MCF 10A (cell line): ENCODE measurements around the gene NES. TPM values are rescaled to one million over a fixed set of nuclear protein-coding genes. Genes with fewer than 3 reads are reported as not detected.

Experiments
- BruUV-seq: library from RNA; stranded (reverse); fragments of 400-500 nt; replicated peaks from 2 replicates; lab custom pipeline; 2021; lab: Mats Ljungman, UMichigan
- CTCF ChIA-PET: fragments of 300-600 bp; sonication (Branson Sonifier 250); formaldehyde crosslinking; extraction: SDS; loops from one replicate; lab custom pipeline; 2021; ENCODE audit warnings: antibody characterized with exemption, inconsistent platforms; lab: Yijun Ruan, JAX
- POLR2A ChIA-PET: fragments of 300-600, 350-650 bp; sonication (Branson Sonifier 250); formaldehyde crosslinking; extraction: SDS; loops from one replicate; lab custom pipeline; 2020; ENCODE audit warnings: antibody characterized with exemption, inconsistent platforms; lab: Yijun Ruan, JAX
- DNase-seq: peaks from one replicate; pipeline ENCODE4 v3.0.0-alpha.2; 2018; ENCODE audit not compliant: unreplicated experiment
- H3K27ac Mint-ChIP-seq: one replicate; pipeline ENCODE4 v1.8.0; 2022; ENCODE audit warnings: mild to moderate bottlenecking, low read depth, mixed read lengths; ENCODE audit not compliant: unreplicated experiment
- H3K27me3 Mint-ChIP-seq: one replicate; pipeline ENCODE4 v1.8.0; 2022; ENCODE audit warnings: mixed read lengths; ENCODE audit not compliant: insufficient read depth, unreplicated experiment
- H3K36me3 Mint-ChIP-seq: one replicate; pipeline ENCODE4 v1.8.0; 2022; ENCODE audit warnings: mild to moderate bottlenecking, moderate library complexity, mixed read lengths; ENCODE audit not compliant: insufficient read depth, unreplicated experiment
- H3K4me1 Mint-ChIP-seq: one replicate; pipeline ENCODE4 v1.8.0; 2022; ENCODE audit warnings: mixed read lengths; ENCODE audit not compliant: insufficient read depth, unreplicated experiment
- H3K4me3 Mint-ChIP-seq: one replicate; pipeline ENCODE4 v1.8.0; 2022; ENCODE audit warnings: mild to moderate bottlenecking, moderate library complexity, mixed read lengths; ENCODE audit not compliant: unreplicated experiment
- H3K9me3 Mint-ChIP-seq: one replicate; pipeline ENCODE4 v1.8.0; 2022; ENCODE audit warnings: mixed read lengths; ENCODE audit not compliant: unreplicated experiment
- CTCF ChIP-seq: fragments of 200-600 bp; IDR thresholded peaks from one replicate; pipeline ENCODE4 v1.8.0; 2022; ENCODE audit warnings: antibody characterized with exemption, mild to moderate bottlenecking; ENCODE audit not compliant: unreplicated experiment
- intact Hi-C: fragments of 100-400 bp; cut with micrococcal nuclease; formaldehyde crosslinking; loops from 2 replicates; pipeline ENCODE4 v1.14.1; 2022
- total RNA-seq: library from RNA; stranded (reverse); gene quantifications from 2 replicates; pipeline ENCODE4 v1.2.3, GENCODE V29; 2022

Gene NES
- total RNA-seq, 1 experiment from 2014 or later = not detected

GRCh38 chr1:156691191-156691590, 14.0 kb upstream of the NES start:
- H3K9me3 Mint-ChIP-seq = no peaks in the 10 kb centered on the region
- H3K4me3 Mint-ChIP-seq = no peak overlapping the region
- H3K4me1 Mint-ChIP-seq = peaks cover 26% of the 10 kb centered on the region
- no peaks in the 10 kb centered on the region for H3K36me3 Mint-ChIP-seq
- ChIA-PET CTCF (interaction anchor here (0.5 to 47.2 kb wide), 16 partner anchors 13 to 306 kb away, joined by 3 to 2415 read pairs (median 17); partner anchors contain the start of genes CRABP2, INSRR, ISG20L2 and METTL25B), POLR2A (interaction anchor here (0.6 to 9.7 kb wide), 7 partner anchors 10 to 194 kb away, joined by 3 to 187 read pairs (median 7); partner anchors contain the start of genes CRABP2, ISG20L2 and METTL25B)
- peaks cover 38% of the 10 kb centered on the region for H3K27me3 Mint-ChIP-seq
- BruUV-seq = no TSS peak
- DNase-seq = no peak
- TF ChIP-seq CTCF = no peak
- H3K27ac Mint-ChIP-seq = no peak overlapping the region
- intact Hi-C loops = no loop called here

- TF ChIP-seq CTCF = no peak
- no peaks in the 10 kb centered on the region for H3K9me3 Mint-ChIP-seq
- H3K27ac Mint-ChIP-seq = no peak overlapping the region
- peaks cover 37% of the 10 kb centered on the region for H3K27me3 Mint-ChIP-seq
- DNase-seq = no peak
- no TSS peak for BruUV-seq
- CTCF ChIA-PET = interaction anchor here (1.0 to 47.2 kb wide), 27 partner anchors 13 to 305 kb away, joined by 3 to 2415 read pairs (median 10); partner anchors contain the start of genes CRABP2, HDGF, INSRR and ISG20L2
- no peak overlapping the region for H3K4me3 Mint-ChIP-seq
- peaks cover 26% of the 10 kb centered on the region for H3K4me1 Mint-ChIP-seq
- intact Hi-C loops = no loop called here
- no peaks in the 10 kb centered on the region for H3K36me3 Mint-ChIP-seq
- POLR2A ChIA-PET = interaction anchor here (0.8 to 9.7 kb wide), 10 partner anchors 12 to 78 kb away, joined by 3 to 187 read pairs (median 8); partner anchors contain the start of genes CRABP2, HDGF, ISG20L2 and METTL25B
Observed at GRCh38 chr1:156690675-156691036, 13.4 kb upstream of the NES start.

GRCh38 chr1:156689953-156690674, 12.9 kb upstream of the NES start:
- peaks cover 37% of the 10 kb centered on the region for H3K27me3 Mint-ChIP-seq
- intact Hi-C loops = loop anchor here (1.0 kb wide), 4 partner anchors 15 to 200 kb away; partner anchors contain the start of genes CRABP2 and NTRK1
- no peak for DNase-seq
- H3K9me3 Mint-ChIP-seq = no peaks in the 10 kb centered on the region
- H3K36me3 Mint-ChIP-seq = no peaks in the 10 kb centered on the region
- peaks cover 26% of the 10 kb centered on the region for H3K4me1 Mint-ChIP-seq
- TF ChIP-seq CTCF = no peak
- POLR2A ChIA-PET = interaction anchor here (0.6 to 9.7 kb wide), 10 partner anchors 14 to 79 kb away, joined by 3 to 187 read pairs (median 8); partner anchors contain the start of genes CRABP2, HDGF, ISG20L2 and METTL25B
- BruUV-seq = no TSS peak
- no peak overlapping the region for H3K27ac Mint-ChIP-seq
- CTCF ChIA-PET = interaction anchor here (0.6 to 47.2 kb wide), 57 partner anchors 12 to 305 kb away, joined by 3 to 2415 read pairs (median 5); partner anchors contain the start of genes CRABP2, HDGF, INSRR and ISG20L2
- no peak overlapping the region for H3K4me3 Mint-ChIP-seq
